Mesenchymal stem cell (in vitro differentiated cells and primary cell): ENCODE data around the gene SLC6A4.
A peak's percentile ranks its signal among the peaks of the same experiment; 100 is the strongest.

Experiments used
- DNase-seq: peaks from one replicate; pipeline ENCODE4 v3.0.0-alpha.2; 2013
- H2AFZ ChIP-seq: one replicate; pipeline ENCODE4 v1.6.1; 2013; ENCODE audit warnings: low read depth, mild to moderate bottlenecking, control low read depth, inconsistent platforms, low read length, moderate library complexity
- H2AK5ac ChIP-seq: 2 replicates; pipeline ENCODE4 v1.6.1; 2013; ENCODE audit warnings: low read length, moderate library complexity, mild to moderate bottlenecking, inconsistent platforms; ENCODE audit not compliant: severe bottlenecking
- H2BK120ac ChIP-seq: one replicate; pipeline ENCODE4 v1.6.1; 2013; ENCODE audit warnings: low read depth, mild to moderate bottlenecking, inconsistent platforms, low read length, moderate library complexity
- H2BK12ac ChIP-seq, 2 experiments: one replicate each; pipeline ENCODE4 v1.6.1; 2013; ENCODE audit warnings: inconsistent platforms in 2 of 2, low read length in 2 of 2, mild to moderate bottlenecking in 2 of 2, moderate library complexity in 2 of 2, control low read depth in 1 of 2
- H2BK15ac ChIP-seq: one replicate; pipeline ENCODE4 v1.6.1; 2013; ENCODE audit warnings: mild to moderate bottlenecking, low read depth, inconsistent platforms; ENCODE audit not compliant: poor library complexity, severe bottlenecking
- H2BK5ac ChIP-seq: 2 replicates; pipeline ENCODE4 v1.6.1; 2013; ENCODE audit warnings: low read depth, mild to moderate bottlenecking, low read length, control low read depth, inconsistent platforms; ENCODE audit not compliant: poor library complexity, severe bottlenecking
- H3K14ac ChIP-seq, 2 experiments: one replicate each; pipeline ENCODE4 v1.6.1; 2013; ENCODE audit warnings: inconsistent platforms in 2 of 2, low read length in 2 of 2, control low read depth in 1 of 2, mild to moderate bottlenecking in 1 of 2, moderate library complexity in 1 of 2
- H3K18ac ChIP-seq, 2 experiments: one replicate each; pipeline ENCODE4 v1.6.1; 2013; ENCODE audit warnings: inconsistent platforms in 2 of 2, low read length in 2 of 2, control low read depth in 1 of 2, low read depth in 1 of 2, mild to moderate bottlenecking in 1 of 2
- H3K23ac ChIP-seq, 2 experiments: one replicate each; pipeline ENCODE4 v1.6.1; 2013; ENCODE audit warnings: inconsistent platforms in 2 of 2, low read length in 2 of 2, mild to moderate bottlenecking in 2 of 2, moderate library complexity in 2 of 2, control low read depth in 1 of 2
- H3K27ac ChIP-seq: 2 replicates; pipeline ENCODE4 v1.5.1; 2013; ENCODE audit warnings: mild to moderate bottlenecking, moderate library complexity, low read length, control low read depth, inconsistent platforms; ENCODE audit not compliant: poor library complexity, severe bottlenecking
- H3K27me3 ChIP-seq, 2 experiments: 2 replicates each; pipeline versions ENCODE4 v1.6.1 to v1.7.0; 2013; ENCODE audit warnings: low read length in 2 of 2, mild to moderate bottlenecking in 2 of 2, moderate library complexity in 2 of 2, control low read depth in 1 of 2, inconsistent platforms in 1 of 2; ENCODE audit not compliant: control insufficient read depth in 1 of 2, insufficient read depth in 1 of 2
- H3K36me3 ChIP-seq, 2 experiments: 2 replicates each; pipeline versions ENCODE4 v1.6.1 to v1.7.0; 2013; ENCODE audit warnings: low read length in 2 of 2, control low read depth in 1 of 2, inconsistent platforms in 1 of 2, low read depth in 1 of 2, mild to moderate bottlenecking in 1 of 2; ENCODE audit not compliant: insufficient read depth in 2 of 2, control insufficient read depth in 1 of 2
- H3K4ac ChIP-seq, 2 experiments: one replicate each; pipeline ENCODE4 v1.6.1; 2013; ENCODE audit warnings: inconsistent platforms in 2 of 2, low read length in 2 of 2, mild to moderate bottlenecking in 2 of 2, moderate library complexity in 2 of 2, control low read depth in 1 of 2, low read depth in 1 of 2
- H3K4me1 ChIP-seq: 2 replicates; pipeline ENCODE4 v1.6.1; 2013; ENCODE audit warnings: low read depth, low read length, control low read depth; ENCODE audit not compliant: control insufficient read depth, insufficient read depth
- H3K4me2 ChIP-seq: 2 replicates; pipeline ENCODE4 v1.6.1; 2013; ENCODE audit warnings: low read length, mild to moderate bottlenecking, inconsistent platforms; ENCODE audit not compliant: poor library complexity, severe bottlenecking
- H3K4me3 ChIP-seq, 2 experiments: 2 replicates each; pipeline versions ENCODE4 v1.5.1 to v1.7.0; 2013; ENCODE audit warnings: low read length in 2 of 2, mild to moderate bottlenecking in 2 of 2, control low read depth in 1 of 2, low read depth in 1 of 2; ENCODE audit not compliant: insufficient read depth in 1 of 2
- H3K79me1 ChIP-seq: replicated peaks from 2 replicates; pipeline ENCODE4 v1.6.1; 2013; ENCODE audit warnings: mild to moderate bottlenecking, control low read depth, low read length, inconsistent platforms; ENCODE audit not compliant: poor library complexity, severe bottlenecking
- H3K9ac ChIP-seq: 2 replicates; pipeline ENCODE4 v1.7.0; 2013; ENCODE audit warnings: mild to moderate bottlenecking, low read length, moderate library complexity
- H3K9me3 ChIP-seq: 2 replicates; pipeline ENCODE4 v1.7.0; 2013; ENCODE audit warnings: mild to moderate bottlenecking, low read length; ENCODE audit not compliant: control insufficient read depth
- H4K8ac ChIP-seq: one replicate; pipeline ENCODE4 v1.6.1; 2013; ENCODE audit warnings: inconsistent platforms, mild to moderate bottlenecking, low read length, moderate library complexity
- H4K91ac ChIP-seq: one replicate; pipeline ENCODE4 v1.6.1; 2013; ENCODE audit warnings: mild to moderate bottlenecking, low read length, inconsistent platforms
- WGBS: methylation state at CpG from one replicate; pipeline ENCODE4 v1.1.7; 2013; ENCODE audit warnings: mixed read lengths; 5-methylcytosine and 5-hydroxymethylcytosine counted together

Gene SLC6A4

GRCh38 chr17:30240177-30240576 lies 4.7 kb upstream of the SLC6A4 start:
- Histone ChIP-seq H2BK5ac (no peak overlapping the region), H3K36me3 (no peaks in the 10 kb centered on the region), H2BK120ac (no peak overlapping the region), H2BK15ac (no peak overlapping the region), H3K27ac (no peak overlapping the region), H3K4me1 (peaks cover 26% of the 10 kb centered on the region), H3K79me1 (no peaks in the 10 kb centered on the region), H4K8ac (no peak overlapping the region), H2BK12ac (no peak overlapping the region), H3K4me3 (no peak overlapping the region), H3K23ac (no peak overlapping the region), H3K18ac (no peak overlapping the region), H3K14ac (no peak overlapping the region), H2AK5ac (no peak overlapping the region), H4K91ac (no peak overlapping the region), H3K9ac (no peak overlapping the region), H3K4ac (no peak overlapping the region), H2AFZ (no peak overlapping the region), H3K9me3 (no peaks in the 10 kb centered on the region), H3K4me2 (no peak overlapping the region), H3K27me3 (peaks cover 31 to 37% of the 10 kb centered on the region in 2 experiments)
- WGBS, result 86% methylated on average over 8 of the region's 8 CpGs
- DNase-seq, result no peak

GRCh38 chr17:30239089-30239462 lies 3.6 kb upstream of the SLC6A4 start:
- no peak overlapping the region for H2BK15ac ChIP-seq
- H3K4me1 ChIP-seq, result peaks cover 29% of the 10 kb centered on the region
- no peak overlapping the region for H2BK12ac ChIP-seq
- no peak overlapping the region for H3K14ac ChIP-seq
- no peak overlapping the region for H3K4me3 ChIP-seq
- DNase-seq, result no peak
- no peak overlapping the region for H2BK120ac ChIP-seq
- no peak overlapping the region for H4K91ac ChIP-seq
- no peaks in the 10 kb centered on the region for H3K9me3 ChIP-seq
- no peak overlapping the region for H3K9ac ChIP-seq
- H2BK5ac ChIP-seq, result no peak overlapping the region
- no peak overlapping the region for H3K27ac ChIP-seq
- H4K8ac ChIP-seq, result no peak overlapping the region
- 65% methylated on average over 5 of the region's 5 CpGs for WGBS
- H2AFZ ChIP-seq, result no peak overlapping the region
- peaks cover 42 to 48% of the 10 kb centered on the region in 2 experiments for H3K27me3 ChIP-seq
- no peak overlapping the region for H3K18ac ChIP-seq
- no peak overlapping the region for H3K4ac ChIP-seq
- H3K23ac ChIP-seq, result no peak overlapping the region
- H3K79me1 ChIP-seq, result no peaks in the 10 kb centered on the region
- H3K36me3 ChIP-seq, result no peaks in the 10 kb centered on the region
- no peak overlapping the region for H3K4me2 ChIP-seq
- H2AK5ac ChIP-seq, result no peak overlapping the region

GRCh38 chr17:30238387-30239088 lies 3.0 kb upstream of the SLC6A4 start:
- no peak overlapping the region for H3K9ac ChIP-seq
- H3K23ac ChIP-seq, result no peak overlapping the region
- no peak for DNase-seq
- no peak overlapping the region for H3K18ac ChIP-seq
- 20% methylated on average over 27 of the region's 27 CpGs for WGBS
- no peak overlapping the region for H2BK12ac ChIP-seq
- H4K91ac ChIP-seq, result no peak overlapping the region
- no peaks in the 10 kb centered on the region for H3K79me1 ChIP-seq
- H3K4me1 ChIP-seq, result peaks cover 29% of the 10 kb centered on the region
- no peak overlapping the region for H2BK5ac ChIP-seq
- H2AK5ac ChIP-seq, result no peak overlapping the region
- no peaks in the 10 kb centered on the region for H3K36me3 ChIP-seq
- no peak overlapping the region for H3K27ac ChIP-seq
- H3K27me3 ChIP-seq, result peaks cover 48 to 54% of the 10 kb centered on the region in 2 experiments
- H3K4me3 ChIP-seq, result no peak overlapping the region
- peak overlapping the region; percentile 26 for H3K4me2 ChIP-seq
- H4K8ac ChIP-seq, result no peak overlapping the region
- no peak overlapping the region for H3K4ac ChIP-seq
- no peaks in the 10 kb centered on the region for H3K9me3 ChIP-seq
- no peak overlapping the region for H2BK15ac ChIP-seq
- no peak overlapping the region for H2BK120ac ChIP-seq
- H2AFZ ChIP-seq, result no peak overlapping the region
- H3K14ac ChIP-seq, result no peak overlapping the region

- Histone ChIP-seq H3K9ac (no peak overlapping the region), H2BK120ac (no peak overlapping the region)
These were observed 2.5 kb upstream of the SLC6A4 start for GRCh38 chr17:30238003-30238344.

More at GRCh38 chr17:30238003-30238344, 2.5 kb upstream of the SLC6A4 start:
- Histone ChIP-seq H3K23ac (no peak overlapping the region), H3K9me3 (no peaks in the 10 kb centered on the region), H2AFZ (no peak overlapping the region), H3K18ac (no peak overlapping the region), H2BK5ac (no peak overlapping the region), H4K8ac (no peak overlapping the region), H3K4me1 (peaks cover 29% of the 10 kb centered on the region), H3K27me3 (peaks cover 53 to 59% of the 10 kb centered on the region in 2 experiments), H2BK15ac (no peak overlapping the region), H4K91ac (no peak overlapping the region), H3K4me3 (no peak overlapping the region), H3K14ac (no peak overlapping the region), H3K36me3 (no peaks in the 10 kb centered on the region), H3K27ac (no peak overlapping the region), H2BK12ac (no peak overlapping the region), H2AK5ac (no peak overlapping the region), H3K79me1 (no peaks in the 10 kb centered on the region), H3K4me2 (no peak overlapping the region), H3K4ac (no peak overlapping the region)
- 13% methylated on average over 7 of the region's 7 CpGs for WGBS
- DNase-seq, result no peak
